Thyroid gland (tissue), 4 donors: ENCODE results near the gene ANTXRL.

Experiments
- CTCF ChIP-seq, 6 experiments: fragments of 200-600 bp in 3 of 6; fragments of 450-650 bp in 3 of 6; sonication (generic) in 3 of 6; IDR thresholded peaks; one replicate each; pipeline ENCODE4 v1.5.1; 2016 to 2019; ENCODE audit warnings: antibody characterized with exemption in 6 of 6, mild to moderate bottlenecking in 2 of 6, inconsistent platforms in 1 of 6, moderate library complexity in 1 of 6
- POLR2A ChIP-seq, 2 donors: fragments of 450-650 bp; IDR thresholded peaks; one replicate each; pipeline ENCODE4 v1.6.1; 2017; ENCODE audit warnings: antibody characterized with exemption in 2 of 2, mild to moderate bottlenecking in 2 of 2, moderate library complexity in 1 of 2

DNA sequence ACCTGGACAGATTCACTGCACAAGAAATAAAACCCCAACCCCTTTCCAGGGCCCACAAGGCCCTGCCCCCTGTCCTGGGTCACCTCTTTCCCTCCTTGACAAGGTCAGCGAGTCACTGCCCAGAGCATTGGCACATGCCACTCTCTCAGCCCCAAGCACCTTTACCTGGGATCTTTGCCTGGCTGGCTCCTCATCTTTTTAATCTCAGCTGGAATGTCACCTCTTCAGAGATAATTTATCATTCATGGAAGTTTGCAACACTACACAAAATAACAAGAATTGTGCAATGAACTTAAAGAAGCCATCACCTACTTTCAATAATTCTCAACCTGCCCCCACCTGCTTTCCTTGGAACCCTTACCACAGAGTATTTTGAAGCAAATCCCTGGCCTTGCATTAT, 19.2 kb downstream of the ANTXRL start:
- TF ChIP-seq CTCF (IDR thresholded peaks at IDR 0.05) (no peak), POLR2A (IDR thresholded peaks at IDR 0.05) (no peak)
